Stimulated activated CD4-positive, alpha-beta T cell treated with anti-CD3 and anti-CD28 coated beads, TNF-alpha, amount 100 ng/mL, for 4 hours (primary cell): ENCODE results near the gene GNLY.

Experiments used
- DNase-seq, 3 experiments: peaks; one replicate each; pipeline ENCODE4 v3.0.0-alpha.2; 2020; ENCODE audit warnings: low read depth in 3 of 3

GNLY gene

GRCh38 chr2:85728342-85728741 lies 34.2 kb downstream of the GNLY start:
- DNase-seq: no peak

GRCh38 chr2:85728883-85729824 lies 35.0 kb downstream of the GNLY start:
- DNase-seq: peak; percentile 45 to 55 (median 48)

GRCh38 chr2:85729825-85730510 lies 35.8 kb downstream of the GNLY start:
- no peak for DNase-seq

- DNase-seq: no peak
Measured at GRCh38 chr2:85730686-85731230, 36.6 kb downstream of the GNLY start.

GRCh38 chr2:85731606-85732005 lies 37.4 kb downstream of the GNLY start:
- no peak for DNase-seq

- no peak for DNase-seq
Measured at GRCh38 chr2:85732467-85733120, 38.4 kb downstream of the GNLY start.

- no peak for DNase-seq
Measured at GRCh38 chr2:85733121-85733960, 39.2 kb downstream of the GNLY start.

GRCh38 chr2:85734015-85734414 lies 39.9 kb downstream of the GNLY start:
- DNase-seq: no peak

GRCh38 chr2:85734942-85735608 lies 40.9 kb downstream of the GNLY start:
- DNase-seq: no peak

GRCh38 chr2:85735691-85736090 lies 41.5 kb downstream of the GNLY start:
- no peak for DNase-seq

GRCh38 chr2:85736456-85737355 lies 42.5 kb downstream of the GNLY start:
- DNase-seq: no peak

- no peak for DNase-seq
Measured at GRCh38 chr2:85737481-85737880, 43.3 kb downstream of the GNLY start.

GRCh38 chr2:85737961-85738360 lies 43.8 kb downstream of the GNLY start:
- no peak for DNase-seq

GRCh38 chr2:85740193-85740592 lies 46.0 kb downstream of the GNLY start:
- DNase-seq: no peak

- DNase-seq: no peak
Measured at GRCh38 chr2:85741211-85741832, 47.2 kb downstream of the GNLY start.

- no peak for DNase-seq
Measured at GRCh38 chr2:85741833-85742455, 47.8 kb downstream of the GNLY start.

- no peak for DNase-seq
Measured at GRCh38 chr2:85743304-85743978, 49.3 kb downstream of the GNLY start.

GRCh38 chr2:85744055-85744454 lies 49.9 kb downstream of the GNLY start:
- no peak for DNase-seq
